HCT116 (cell line): ENCODE results near the gene LDLRAD4. TPM values are rescaled to one million over a fixed set of nuclear protein-coding genes. Genes with fewer than 3 reads are reported as not detected.

Experiments
- ATAC-seq: fragments of 200-7000 bp; cut with Tn5 transposase; 2 replicates; pipeline ENCODE4 v1.9.1; 2020; ENCODE audit warnings: mild to moderate bottlenecking, moderate library complexity
- BruUV-seq: library from RNA; stranded (reverse); fragments of 400-500 nt; replicated peaks from 2 replicates; lab custom pipeline; 2021; lab: Mats Ljungman, UMichigan
- CTCF ChIA-PET: fragments of 300-600 bp; sonication (Branson Sonifier 250); formaldehyde crosslinking; loops from one replicate; lab custom pipeline; 2021; ENCODE audit warnings: antibody characterized with exemption; lab: Charles Lee
- POLR2A ChIA-PET: fragments of 300-600, 350-600 bp; sonication (Branson Sonifier 250); formaldehyde crosslinking; loops from one replicate; lab custom pipeline; 2021; ENCODE audit warnings: antibody characterized with exemption; lab: Charles Lee
- RAD21 ChIA-PET, 2 experiments: fragments of 300-600 bp; sonication (Branson Sonifier 250); formaldehyde crosslinking; loops; one replicate each; lab custom pipeline; 2023; ENCODE audit warnings: low total read pairs in 2 of 2; ENCODE audit not compliant: uncharacterized antibody in 2 of 2, unreplicated experiment in 2 of 2, low non-redundant PET in 1 of 2; lab: Charles Lee
- DNase-seq: peaks from one replicate; pipeline ENCODE4 v3.0.0-alpha.2; 2010; ENCODE audit warnings: low read depth, low spot score
- H2AFZ ChIP-seq: fragments of 200-600 bp; shearing (Covaris generic), sonication (generic); 2 replicates; pipeline ENCODE4 v1.6.1; 2017; ENCODE audit warnings: low read depth, mixed run types, mixed read lengths, antibody characterized with exemption, low read length; ENCODE audit not compliant: poor library complexity, severe bottlenecking
- H3K27ac ChIP-seq: 2 replicates; pipeline ENCODE4 v1.5.1; 2012; ENCODE audit warnings: low read depth, low read length
- H3K27me3 ChIP-seq: fragments of 200-600 bp; sonication (generic); 2 replicates; pipeline ENCODE4 v1.6.1; 2016; ENCODE audit warnings: mixed run types, low read length, mixed read lengths; ENCODE audit not compliant: insufficient read depth
- H3K36me3 ChIP-seq, 2 experiments: fragments of 200-500 bp in 1 of 2; fragments of 200-600 bp in 1 of 2; sonication (Bioruptor generic) in 1 of 2; sonication (generic) in 1 of 2; 2 replicates each; pipeline versions ENCODE4 v1.5.1 to v1.6.1; 2014 to 2016; ENCODE audit warnings: low read length in 2 of 2, inconsistent platforms in 1 of 2, mixed read lengths in 1 of 2, mixed run types in 1 of 2; ENCODE audit not compliant: insufficient read depth in 2 of 2, control insufficient read depth in 1 of 2
- H3K4me1 ChIP-seq, 2 experiments: fragments of 200-600 bp in 1 of 2; sonication (generic) in 1 of 2; 2 replicates each; pipeline versions ENCODE4 v1.5.1 to v1.6.1; 2012 to 2017; ENCODE audit warnings: low read length in 2 of 2, inconsistent platforms in 1 of 2, mild to moderate bottlenecking in 1 of 2, mixed read lengths in 1 of 2, mixed run types in 1 of 2, moderate library complexity in 1 of 2; ENCODE audit not compliant: insufficient read depth in 2 of 2, control insufficient read depth in 1 of 2
- H3K4me2 ChIP-seq: fragments of 200-600 bp; sonication (generic); 2 replicates; pipeline ENCODE4 v1.6.1; 2017; ENCODE audit warnings: mixed run types, low read length, mixed read lengths
- H3K4me3 ChIP-seq, 2 experiments: fragments of 200-600 bp in 1 of 2; sonication (generic) in 1 of 2; replicated peaks in 1 of 2; 2 replicates each; pipeline ENCODE4 v1.5.1; 2011 to 2016; ENCODE audit warnings: low read length in 2 of 2, control low read depth in 1 of 2, low read depth in 1 of 2, mild to moderate bottlenecking in 1 of 2, mixed read lengths in 1 of 2, mixed run types in 1 of 2
- H3K79me2 ChIP-seq: fragments of 200-600 bp; sonication (generic); 2 replicates; pipeline ENCODE4 v1.6.1; 2017; ENCODE audit warnings: mild to moderate bottlenecking, mixed run types, low read length, moderate library complexity, mixed read lengths; ENCODE audit not compliant: insufficient read depth
- H3K9ac ChIP-seq: fragments of 200-600 bp; sonication (generic); 2 replicates; pipeline ENCODE4 v1.6.1; 2016; ENCODE audit warnings: low read length, mixed read lengths
- H3K9me2 ChIP-seq: fragments of 200-600 bp; sonication (generic), shearing (Covaris generic); 2 replicates; pipeline ENCODE4 v1.6.1; 2017; ENCODE audit warnings: mixed run types, mild to moderate bottlenecking, moderate library complexity; ENCODE audit not compliant: insufficient read depth
- H3K9me3 ChIP-seq, 2 experiments: fragments of 200-500 bp in 1 of 2; fragments of 200-600 bp in 1 of 2; sonication (Bioruptor generic) in 1 of 2; sonication (generic) in 1 of 2; 2 replicates each; pipeline ENCODE4 v1.6.1; 2014 to 2017; ENCODE audit warnings: low read length in 2 of 2, mixed read lengths in 2 of 2, inconsistent platforms in 1 of 2, low read depth in 1 of 2, mild to moderate bottlenecking in 1 of 2, mixed run types in 1 of 2, moderate library complexity in 1 of 2; ENCODE audit not compliant: control insufficient read depth in 1 of 2, insufficient read depth in 1 of 2
- H4K20me1 ChIP-seq: fragments of 200-600 bp; sonication (generic), shearing (Covaris generic); 2 replicates; pipeline ENCODE4 v1.6.1; 2017; ENCODE audit warnings: mixed run types, mild to moderate bottlenecking, moderate library complexity; ENCODE audit not compliant: insufficient read depth
- CBX3 ChIP-seq: IDR thresholded peaks from 2 replicates; pipeline ENCODE4 v1.6.1; 2012; ENCODE audit warnings: low read depth
- JUND ChIP-seq: IDR thresholded peaks from 2 replicates; pipeline ENCODE4 v1.6.1; 2012
- POLR2A ChIP-seq: IDR thresholded peaks from 2 replicates; pipeline ENCODE4 v1.7.0; 2011; ENCODE audit warnings: borderline replicate concordance; ENCODE audit not compliant: insufficient read depth, insufficient read length; ENCODE audit errors: extremely low read depth
- RAD21 ChIP-seq: IDR thresholded peaks from 2 replicates; pipeline ENCODE4 v1.6.1; 2012; ENCODE audit warnings: low read depth, mild to moderate bottlenecking
- SIN3A ChIP-seq: IDR thresholded peaks from 2 replicates; pipeline ENCODE4 v1.6.1; 2012; ENCODE audit warnings: low read depth
- intact Hi-C: fragments of 100-400 bp; cut with micrococcal nuclease; formaldehyde crosslinking; loops from 2 replicates; pipeline ENCODE4 v1.10.0; 2022
- total RNA-seq: library from RNA; stranded (reverse); gene quantifications from one replicate; pipeline ENCODE4 v1.2.1, GENCODE V29; 2021; ENCODE audit not compliant: unreplicated experiment
- TF ChIP-seq, protein P1 (sequence below): IDR thresholded peaks from 2 replicates; pipeline ENCODE4 v1.6.1; 2012; ENCODE audit warnings: low read depth
- TF ChIP-seq, protein P2 (sequence below), 3 experiments: fragments of 200-600 bp in 1 of 3; sonication (generic) in 1 of 3; IDR thresholded peaks in 2 of 3; conservative IDR thresholded peaks in 1 of 3; 2 replicates each; pipeline ENCODE4 v1.5.1; 2012 to 2017; ENCODE audit warnings: low read depth in 2 of 3, low read length in 2 of 3, antibody characterized with exemption in 1 of 3, borderline replicate concordance in 1 of 3, control low read depth in 1 of 3, mild to moderate bottlenecking in 1 of 3, mixed read lengths in 1 of 3, mixed run types in 1 of 3, moderate library complexity in 1 of 3; ENCODE audit not compliant: insufficient read depth in 1 of 3

LDLRAD4 gene
- total RNA-seq, 1 experiment from 2014 or later: 1.2 TPM

DNA sequence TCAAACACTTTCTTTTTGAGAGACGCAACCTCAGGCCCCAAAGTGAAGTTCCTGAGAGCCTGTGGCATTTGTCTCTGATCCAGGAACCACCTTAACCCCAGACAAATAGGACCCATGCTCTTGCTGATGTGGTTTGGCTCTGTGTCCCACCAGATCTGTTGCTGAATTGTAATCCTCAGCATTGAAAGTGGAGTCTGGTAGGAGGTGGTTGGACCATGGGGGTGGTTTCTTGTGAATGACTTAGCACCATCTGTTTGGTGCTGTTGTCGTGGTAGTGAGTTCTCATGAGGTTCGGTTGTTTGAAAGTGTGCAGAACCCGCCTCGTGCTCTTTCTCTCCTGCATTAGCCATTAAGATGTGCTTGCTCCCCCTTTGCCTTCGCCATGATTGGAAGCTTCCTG is 255.2 kb downstream of the LDLRAD4 start (continued):
- TF ChIP-seq, protein P1, sequence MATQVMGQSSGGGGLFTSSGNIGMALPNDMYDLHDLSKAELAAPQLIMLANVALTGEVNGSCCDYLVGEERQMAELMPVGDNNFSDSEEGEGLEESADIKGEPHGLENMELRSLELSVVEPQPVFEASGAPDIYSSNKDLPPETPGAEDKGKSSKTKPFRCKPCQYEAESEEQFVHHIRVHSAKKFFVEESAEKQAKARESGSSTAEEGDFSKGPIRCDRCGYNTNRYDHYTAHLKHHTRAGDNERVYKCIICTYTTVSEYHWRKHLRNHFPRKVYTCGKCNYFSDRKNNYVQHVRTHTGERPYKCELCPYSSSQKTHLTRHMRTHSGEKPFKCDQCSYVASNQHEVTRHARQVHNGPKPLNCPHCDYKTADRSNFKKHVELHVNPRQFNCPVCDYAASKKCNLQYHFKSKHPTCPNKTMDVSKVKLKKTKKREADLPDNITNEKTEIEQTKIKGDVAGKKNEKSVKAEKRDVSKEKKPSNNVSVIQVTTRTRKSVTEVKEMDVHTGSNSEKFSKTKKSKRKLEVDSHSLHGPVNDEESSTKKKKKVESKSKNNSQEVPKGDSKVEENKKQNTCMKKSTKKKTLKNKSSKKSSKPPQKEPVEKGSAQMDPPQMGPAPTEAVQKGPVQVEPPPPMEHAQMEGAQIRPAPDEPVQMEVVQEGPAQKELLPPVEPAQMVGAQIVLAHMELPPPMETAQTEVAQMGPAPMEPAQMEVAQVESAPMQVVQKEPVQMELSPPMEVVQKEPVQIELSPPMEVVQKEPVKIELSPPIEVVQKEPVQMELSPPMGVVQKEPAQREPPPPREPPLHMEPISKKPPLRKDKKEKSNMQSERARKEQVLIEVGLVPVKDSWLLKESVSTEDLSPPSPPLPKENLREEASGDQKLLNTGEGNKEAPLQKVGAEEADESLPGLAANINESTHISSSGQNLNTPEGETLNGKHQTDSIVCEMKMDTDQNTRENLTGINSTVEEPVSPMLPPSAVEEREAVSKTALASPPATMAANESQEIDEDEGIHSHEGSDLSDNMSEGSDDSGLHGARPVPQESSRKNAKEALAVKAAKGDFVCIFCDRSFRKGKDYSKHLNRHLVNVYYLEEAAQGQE: no peak
- no peak for TF ChIP-seq SIN3A
- no peak for TF ChIP-seq JUND
- no peak for TF ChIP-seq RAD21
- no peak for TF ChIP-seq POLR2A
- TF ChIP-seq, protein P2, sequence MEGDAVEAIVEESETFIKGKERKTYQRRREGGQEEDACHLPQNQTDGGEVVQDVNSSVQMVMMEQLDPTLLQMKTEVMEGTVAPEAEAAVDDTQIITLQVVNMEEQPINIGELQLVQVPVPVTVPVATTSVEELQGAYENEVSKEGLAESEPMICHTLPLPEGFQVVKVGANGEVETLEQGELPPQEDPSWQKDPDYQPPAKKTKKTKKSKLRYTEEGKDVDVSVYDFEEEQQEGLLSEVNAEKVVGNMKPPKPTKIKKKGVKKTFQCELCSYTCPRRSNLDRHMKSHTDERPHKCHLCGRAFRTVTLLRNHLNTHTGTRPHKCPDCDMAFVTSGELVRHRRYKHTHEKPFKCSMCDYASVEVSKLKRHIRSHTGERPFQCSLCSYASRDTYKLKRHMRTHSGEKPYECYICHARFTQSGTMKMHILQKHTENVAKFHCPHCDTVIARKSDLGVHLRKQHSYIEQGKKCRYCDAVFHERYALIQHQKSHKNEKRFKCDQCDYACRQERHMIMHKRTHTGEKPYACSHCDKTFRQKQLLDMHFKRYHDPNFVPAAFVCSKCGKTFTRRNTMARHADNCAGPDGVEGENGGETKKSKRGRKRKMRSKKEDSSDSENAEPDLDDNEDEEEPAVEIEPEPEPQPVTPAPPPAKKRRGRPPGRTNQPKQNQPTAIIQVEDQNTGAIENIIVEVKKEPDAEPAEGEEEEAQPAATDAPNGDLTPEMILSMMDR (IDR thresholded peaks at IDR 0.05 in 2 of 3, conservative IDR thresholded peaks at IDR 0.05 in 1 of 3; ENCODE audit: borderline replicate concordance in 1 of 3, insufficient read depth in 1 of 3, low read depth in 2 of 3, low read length in 2 of 3): no peak
- TF ChIP-seq, all 23 proteins: peak for 0

DNA sequence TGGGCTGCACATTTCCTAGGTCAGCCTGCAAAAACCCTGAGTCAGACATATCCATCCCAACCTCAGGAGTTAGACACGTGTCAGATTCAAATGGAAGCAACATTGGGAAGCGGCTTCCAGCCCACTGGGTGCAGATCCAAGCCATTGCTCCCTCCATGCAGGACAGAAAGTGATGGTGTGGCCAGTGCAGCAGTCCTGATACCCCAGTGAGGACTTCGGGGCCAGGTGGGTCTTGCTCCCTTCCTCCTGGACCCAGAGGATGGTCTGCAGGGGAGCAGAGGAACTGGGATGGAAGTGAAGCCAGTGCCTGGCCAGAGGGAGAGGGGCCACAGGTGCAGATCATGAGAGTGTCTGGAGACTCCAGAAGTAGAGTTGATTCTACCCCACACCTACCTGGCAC is 255.8 kb downstream of the LDLRAD4 start:
- no TSS peak for BruUV-seq
- CTCF ChIA-PET: no interaction called here
- Histone ChIP-seq H3K9me3 (no peaks in the 10 kb centered on the region), H3K4me2 (no peak overlapping the region), H3K36me3 (no peaks in the 10 kb centered on the region), H3K4me3 (no peak overlapping the region), H3K27me3 (no peaks in the 10 kb centered on the region; the same call in 1 of the 2 replicates), H3K9ac (no peak overlapping the region), H3K79me2 (no peaks in the 10 kb centered on the region), H3K4me1 (no peaks in the 10 kb centered on the region), H3K9me2 (no peaks in the 10 kb centered on the region), H4K20me1 (no peaks in the 10 kb centered on the region), H3K27ac (no peak overlapping the region), H2AFZ (no peak overlapping the region)
- intact Hi-C loops: no loop called here
- POLR2A ChIA-PET: no interaction called here
- DNase-seq (no peak), ATAC-seq (no peak)
- no peak for TF ChIP-seq CBX3
- RAD21 ChIA-PET: no interaction called here
